Fibroblast of upper back skin (primary cell): ENCODE measurements around the gene F3.

Experiments
- DNase-seq: peaks from one replicate; pipeline ENCODE4 v3.0.0-alpha.2; 2013

Gene F3

GRCh38 chr1:94552071-94552586 is 10.6 kb upstream of the F3 start:
- no peak for DNase-seq

DNA sequence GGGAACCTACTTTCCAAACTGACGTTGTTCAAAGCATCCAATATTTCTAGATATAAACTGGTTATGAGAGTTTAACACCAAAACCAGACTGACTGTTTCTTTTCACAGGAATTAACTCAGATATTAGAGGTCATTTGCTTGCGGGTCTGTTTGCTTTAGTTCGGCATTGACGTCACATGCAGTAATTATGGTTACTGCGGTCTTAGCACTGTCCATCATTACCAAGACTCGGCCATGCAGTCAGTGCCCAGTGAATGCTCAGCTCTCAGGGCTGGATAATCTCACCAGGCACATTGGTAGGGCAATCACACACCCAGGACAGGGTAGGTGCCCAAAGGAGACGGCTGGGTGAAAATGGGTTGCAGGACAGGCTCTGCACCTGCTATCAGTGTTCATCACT is 9.9 kb upstream of the F3 start:
- DNase-seq, result no peak

DNA sequence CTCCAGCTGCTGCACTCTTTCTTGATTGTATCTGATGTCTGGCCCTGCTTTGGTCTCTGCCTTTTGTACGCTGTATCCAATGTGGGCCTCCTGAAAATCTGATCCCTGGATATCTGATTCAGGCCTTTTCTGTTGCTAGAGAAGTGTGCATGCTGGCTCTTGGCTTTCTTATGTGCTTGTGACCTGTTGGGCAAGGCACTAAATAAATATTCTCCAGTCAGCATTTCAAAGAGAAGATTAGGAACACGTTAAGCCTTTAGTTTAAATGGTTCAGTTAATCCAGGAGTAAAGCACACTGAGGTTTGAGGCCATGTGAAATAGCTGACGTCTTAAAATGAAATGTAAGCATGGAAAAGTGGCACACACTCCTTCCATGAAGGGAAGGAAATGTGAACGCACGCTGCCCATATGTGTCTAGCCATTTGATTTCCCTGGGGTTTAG is 9.3 kb upstream of the F3 start:
- DNase-seq, result no peak

DNA sequence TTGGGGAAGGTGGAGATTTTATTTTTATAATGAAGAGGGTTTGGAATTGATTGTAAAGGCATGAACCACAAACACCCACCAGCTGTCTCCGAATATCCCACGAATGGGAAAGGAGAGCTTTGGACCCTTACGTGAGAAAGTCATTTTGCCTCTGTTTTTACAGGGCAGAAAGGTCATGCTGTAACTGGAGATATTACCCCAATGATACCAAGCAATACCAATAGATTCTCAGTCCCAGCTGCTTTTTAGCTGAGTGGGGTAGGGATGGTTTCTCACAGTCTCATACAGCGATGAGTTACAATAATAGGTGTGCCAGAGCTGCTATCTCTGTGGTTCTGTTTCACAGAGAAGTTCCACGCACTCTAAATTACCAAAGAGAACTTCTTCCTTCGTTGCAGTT is 8.8 kb upstream of the F3 start:
- DNase-seq, result no peak

DNA sequence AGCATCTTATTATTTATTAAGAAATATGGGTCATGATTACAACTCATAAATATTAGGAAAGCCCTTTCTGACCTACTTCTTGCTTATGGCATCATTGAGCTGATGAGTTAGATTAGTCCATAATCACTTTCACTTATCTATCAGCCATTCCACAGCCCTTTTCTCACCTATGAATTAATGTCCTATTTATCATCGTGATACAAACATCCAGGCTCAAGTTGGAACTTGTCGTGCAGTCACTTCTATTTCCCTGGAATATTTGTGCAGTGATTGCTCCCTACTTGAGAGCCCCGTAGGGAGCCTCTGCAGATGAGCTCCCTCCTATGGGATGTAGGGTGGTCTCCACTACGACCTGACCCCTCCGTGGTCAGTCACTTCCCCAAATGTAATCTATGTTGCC is 8.1 kb upstream of the F3 start:
- no peak for DNase-seq

- peak; percentile 80 for DNase-seq
Observed at GRCh38 chr1:94544706-94545490, 3.3 kb upstream of the F3 start.

DNA sequence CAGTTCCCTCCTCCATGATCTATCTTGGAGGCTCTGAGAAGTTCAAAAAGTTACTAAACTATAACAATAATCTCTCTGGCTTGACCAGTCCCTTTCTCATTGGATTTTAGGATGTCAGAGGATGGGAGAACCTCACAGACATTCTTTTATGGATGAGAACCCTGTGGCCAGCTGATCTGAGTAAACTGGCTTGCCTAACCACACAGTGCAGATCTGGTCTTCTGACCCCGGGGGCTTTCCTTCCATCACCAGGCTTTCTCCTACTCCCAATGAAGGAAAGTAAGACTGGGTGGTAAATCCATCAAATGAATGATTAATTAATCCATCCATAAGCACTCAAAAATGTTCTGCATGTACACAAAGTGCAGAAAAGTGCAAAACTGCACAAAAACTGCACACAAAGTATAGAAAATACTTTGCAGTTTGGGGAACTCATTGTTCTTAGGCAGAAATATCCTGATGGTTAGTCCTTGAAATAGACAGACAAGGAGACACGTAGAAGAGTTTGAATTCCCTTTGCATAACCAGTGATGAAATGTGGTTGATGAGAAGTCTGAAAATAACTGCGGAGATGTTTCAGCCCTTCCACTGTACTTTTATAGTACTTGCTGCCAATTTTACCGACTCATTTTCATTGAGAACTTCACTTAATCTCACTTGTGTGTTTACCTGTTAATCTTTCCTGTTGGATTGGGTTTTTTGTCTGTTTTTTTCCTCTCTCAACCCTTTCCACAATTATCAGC is 2.5 kb upstream of the F3 start:
- peak; percentile 85 for DNase-seq

DNA sequence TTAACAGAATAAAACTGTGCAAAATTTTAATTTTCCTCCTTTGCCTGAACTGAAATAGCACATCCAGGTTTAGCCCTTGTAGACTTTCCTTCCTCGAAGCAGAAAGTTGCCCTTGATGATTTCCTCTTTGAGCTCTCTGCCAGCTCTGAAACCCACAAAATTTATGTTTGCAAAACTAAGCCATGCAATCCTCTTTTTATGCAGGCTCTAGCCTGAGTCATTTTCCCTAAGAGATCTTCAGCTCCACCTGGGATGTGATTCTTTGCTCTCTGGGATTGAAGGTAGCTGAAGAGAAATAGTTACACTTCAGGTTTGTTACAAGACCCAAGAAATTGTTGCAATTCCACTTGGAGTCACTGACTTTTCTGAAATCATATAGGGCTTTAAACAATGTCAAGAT is 1.4 kb upstream of the F3 start:
- peak; percentile 62 for DNase-seq

DNA sequence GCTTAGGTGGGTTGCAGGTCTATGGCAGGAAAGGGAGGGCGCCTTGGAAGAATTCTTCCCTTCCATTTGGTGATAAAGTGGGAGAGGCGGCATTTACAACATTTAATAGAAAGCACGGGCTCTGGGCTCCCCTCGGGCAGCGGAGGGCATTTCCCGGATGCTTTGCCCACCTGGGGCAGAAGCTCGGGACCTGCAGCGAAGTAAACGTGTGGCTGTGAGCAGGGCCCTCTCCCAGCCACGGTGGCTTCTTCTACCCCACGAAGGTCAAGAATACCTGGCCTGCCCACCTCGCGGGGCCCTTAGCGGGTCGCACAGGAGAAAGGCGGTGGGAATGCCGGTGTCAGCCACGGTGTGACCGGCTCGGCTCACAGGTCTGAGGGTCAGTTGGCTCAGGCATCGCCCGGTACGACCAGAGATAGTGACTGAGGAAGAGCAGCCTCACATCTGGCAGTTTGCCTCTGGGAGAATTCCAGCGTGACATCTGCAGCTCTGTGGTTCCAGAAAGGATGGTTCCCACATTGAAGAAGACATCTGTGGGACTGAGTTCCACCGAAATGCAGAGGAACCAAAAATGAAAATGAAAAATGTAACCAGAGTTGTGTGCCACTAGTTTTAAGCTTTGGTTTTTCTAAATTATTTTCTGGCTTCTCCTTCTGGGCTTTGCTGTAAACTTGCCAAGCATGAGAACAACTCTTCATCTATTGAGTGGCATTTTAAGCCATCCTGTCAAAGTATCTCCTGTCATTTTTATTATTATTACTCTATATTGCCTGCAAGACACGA is 720 bp upstream of the F3 start:
- DNase-seq, result peak; percentile 71

GRCh38 chr1:94540440-94541245 is 916 bp downstream of the F3 start:
- DNase-seq, result no peak

GRCh38 chr1:94539496-94539895 is 2.1 kb downstream of the F3 start:
- peak; percentile 45 for DNase-seq

- no peak for DNase-seq
Observed at GRCh38 chr1:94538243-94538827, 3.2 kb downstream of the F3 start.

DNA sequence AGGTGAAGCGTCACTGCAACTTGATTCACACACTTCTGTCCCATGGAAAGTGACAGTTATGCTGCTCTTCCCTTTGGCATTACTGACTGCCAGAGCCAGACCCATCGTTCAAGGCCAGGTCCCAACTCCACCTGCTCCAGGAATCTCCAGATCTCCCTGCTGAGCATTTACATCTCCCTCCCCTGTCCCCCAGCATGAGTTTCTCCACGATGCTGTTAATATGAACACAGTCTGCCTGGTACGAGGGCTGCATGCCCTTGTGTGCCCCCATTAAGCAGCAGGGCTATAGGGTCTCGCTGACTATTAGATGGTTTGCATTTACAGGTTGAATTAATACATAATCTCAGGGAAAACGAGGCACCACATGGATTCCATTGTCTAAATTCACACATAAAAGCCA is 4.3 kb downstream of the F3 start:
- no peak for DNase-seq

DNA sequence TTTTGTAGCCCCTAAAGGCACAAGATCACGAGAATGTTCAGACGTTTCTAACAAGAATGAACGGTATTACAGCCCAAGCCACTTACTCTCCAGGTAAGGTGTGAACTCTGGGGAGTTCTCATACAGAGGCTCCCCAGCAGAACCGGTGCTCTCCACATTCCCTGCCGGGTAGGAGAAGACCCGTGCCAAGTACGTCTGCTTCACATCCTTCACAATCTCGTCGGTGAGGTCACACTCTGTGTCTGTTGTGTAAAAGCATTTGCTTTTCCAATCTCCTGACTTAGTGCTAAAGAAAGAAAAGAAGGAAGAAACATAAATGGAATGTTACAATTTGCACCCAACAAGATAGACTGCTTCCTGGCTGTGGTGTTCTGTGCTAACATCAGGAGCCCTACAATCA is 5.7 kb downstream of the F3 start:
- no peak for DNase-seq

DNA sequence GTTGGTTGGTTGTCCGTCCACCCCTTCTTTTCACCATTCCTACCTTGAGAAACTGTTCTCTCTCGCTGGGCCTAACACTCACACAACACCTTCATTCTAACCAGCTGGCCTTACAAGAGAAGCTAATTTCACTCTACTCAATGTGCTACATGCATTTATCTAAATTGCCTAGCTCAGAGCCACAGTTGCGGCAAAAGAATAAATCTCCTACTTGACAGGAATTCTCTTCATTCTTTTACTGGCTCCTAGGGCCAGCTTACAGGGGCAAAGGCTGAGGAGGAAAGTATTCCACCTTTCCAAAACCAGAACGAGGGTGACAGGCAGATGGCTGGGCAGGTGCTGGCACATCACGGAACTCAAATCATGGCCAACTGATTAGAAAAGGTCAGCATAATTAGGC is 6.5 kb downstream of the F3 start:
- no peak for DNase-seq

- DNase-seq, result no peak
Observed at GRCh38 chr1:94532077-94532476, 9.5 kb downstream of the F3 start.

DNA sequence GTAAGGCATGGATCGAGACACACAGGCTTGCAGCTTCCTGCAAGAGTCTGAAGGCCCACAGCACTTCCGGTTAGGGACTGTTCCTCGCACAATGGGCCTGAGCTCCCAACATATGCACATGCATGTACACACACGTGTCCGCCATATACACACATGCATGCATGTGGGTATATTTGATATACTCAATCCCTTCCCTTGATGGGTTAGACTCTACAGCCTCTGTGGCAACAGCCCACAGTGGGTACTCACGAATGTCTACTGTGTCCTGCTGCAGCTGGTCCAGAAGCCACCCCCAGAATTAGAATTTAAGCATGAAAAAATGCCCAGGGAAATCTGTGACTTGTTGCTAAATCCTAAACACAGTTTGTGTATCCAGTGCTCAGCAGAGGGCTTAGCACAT is 9.9 kb downstream of the F3 start:
- no peak for DNase-seq

- no peak for DNase-seq
Observed at GRCh38 chr1:94530373-94530878, 11.1 kb downstream of the F3 start.

DNA sequence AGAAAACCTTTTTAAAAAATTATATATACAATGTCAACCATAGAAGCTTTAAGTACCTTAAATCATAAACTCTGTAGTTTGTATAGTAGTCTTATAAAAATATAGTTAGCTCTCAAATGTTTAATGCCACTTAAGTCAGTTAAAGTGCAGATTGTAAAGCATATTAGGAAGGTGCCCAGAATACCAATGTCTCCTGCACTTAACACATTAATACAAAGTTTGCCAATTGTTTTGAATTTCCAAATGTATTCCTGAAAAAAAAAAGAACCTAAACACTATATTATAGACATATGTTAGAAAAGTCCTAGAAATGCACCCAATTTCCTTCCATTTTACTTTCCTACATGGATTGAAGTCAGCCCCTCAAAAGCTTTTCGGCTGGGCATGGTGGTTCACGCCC is 12.1 kb downstream of the F3 start:
- DNase-seq, result no peak

GRCh38 chr1:94528826-94529225 is 12.7 kb downstream of the F3 start:
- DNase-seq, result no peak

GRCh38 chr1:94528299-94528698 is 13.3 kb downstream of the F3 start:
- DNase-seq, result no peak

GRCh38 chr1:94527447-94528031 is 14.0 kb downstream of the F3 start:
- DNase-seq, result peak; percentile 19
